ENCODE measurements around the gene CIAO2A. TPM values are rescaled to one million over a fixed set of nuclear protein-coding genes. Genes with fewer than 3 reads are reported as not detected.
"Not testable (repeated sequence)": the region's sequence is repeated elsewhere in the genome, so short reads cannot be mapped to it uniquely, and the experiment has no call there.

Gene CIAO2A
- total RNA-seq, 3 donors from 2014 or later (not counting 1 experiment from before 2014, with no cell fraction given), result 20.2 to 23.9 (median 22.9) TPM

- Histone ChIP-seq H3K27me3 (ENCODE audit: control insufficient read depth, insufficient read depth, low read length) (no peaks in the 10 kb centered on the region), H3K4me1 (ENCODE audit: control insufficient read depth, insufficient read depth, low read length) (no peaks in the 10 kb centered on the region), H3K9me3 (ENCODE audit: control insufficient read depth, insufficient read depth, low read length) (no peaks in the 10 kb centered on the region), H3K27ac (ENCODE audit: low read length) (no peak overlapping the region), H3K4me3 (ENCODE audit: low read length) (no peak overlapping the region), H3K36me3 (ENCODE audit: control insufficient read depth, insufficient read depth, low read length) (no peaks in the 10 kb centered on the region)
- Mint-ChIP-seq H3K4me3 (no peak overlapping the region), H3K36me3 (no peaks in the 10 kb centered on the region), H3K4me1 (no peaks in the 10 kb centered on the region), H3K27ac (no peak overlapping the region), H3K9me3 (no peaks in the 10 kb centered on the region), H3K27me3 (ENCODE audit: low read depth in 2 of 2) (peaks cover 0 to 3% of the 10 kb centered on the region in 2 donors)
- 91% methylated on average over 5 of the region's 5 CpGs for WGBS (ENCODE audit: insufficient coverage)
- intact Hi-C loops (cut with micrococcal nuclease), result no loop called here
- DNase-seq (no peak), ATAC-seq (no peak)
- TF ChIP-seq, protein P1, sequence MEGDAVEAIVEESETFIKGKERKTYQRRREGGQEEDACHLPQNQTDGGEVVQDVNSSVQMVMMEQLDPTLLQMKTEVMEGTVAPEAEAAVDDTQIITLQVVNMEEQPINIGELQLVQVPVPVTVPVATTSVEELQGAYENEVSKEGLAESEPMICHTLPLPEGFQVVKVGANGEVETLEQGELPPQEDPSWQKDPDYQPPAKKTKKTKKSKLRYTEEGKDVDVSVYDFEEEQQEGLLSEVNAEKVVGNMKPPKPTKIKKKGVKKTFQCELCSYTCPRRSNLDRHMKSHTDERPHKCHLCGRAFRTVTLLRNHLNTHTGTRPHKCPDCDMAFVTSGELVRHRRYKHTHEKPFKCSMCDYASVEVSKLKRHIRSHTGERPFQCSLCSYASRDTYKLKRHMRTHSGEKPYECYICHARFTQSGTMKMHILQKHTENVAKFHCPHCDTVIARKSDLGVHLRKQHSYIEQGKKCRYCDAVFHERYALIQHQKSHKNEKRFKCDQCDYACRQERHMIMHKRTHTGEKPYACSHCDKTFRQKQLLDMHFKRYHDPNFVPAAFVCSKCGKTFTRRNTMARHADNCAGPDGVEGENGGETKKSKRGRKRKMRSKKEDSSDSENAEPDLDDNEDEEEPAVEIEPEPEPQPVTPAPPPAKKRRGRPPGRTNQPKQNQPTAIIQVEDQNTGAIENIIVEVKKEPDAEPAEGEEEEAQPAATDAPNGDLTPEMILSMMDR (IDR thresholded peaks at IDR 0.05), result no peak
Measured at GRCh38 chr15:64058279-64058678, 35.4 kb downstream of the CIAO2A start.

DNA sequence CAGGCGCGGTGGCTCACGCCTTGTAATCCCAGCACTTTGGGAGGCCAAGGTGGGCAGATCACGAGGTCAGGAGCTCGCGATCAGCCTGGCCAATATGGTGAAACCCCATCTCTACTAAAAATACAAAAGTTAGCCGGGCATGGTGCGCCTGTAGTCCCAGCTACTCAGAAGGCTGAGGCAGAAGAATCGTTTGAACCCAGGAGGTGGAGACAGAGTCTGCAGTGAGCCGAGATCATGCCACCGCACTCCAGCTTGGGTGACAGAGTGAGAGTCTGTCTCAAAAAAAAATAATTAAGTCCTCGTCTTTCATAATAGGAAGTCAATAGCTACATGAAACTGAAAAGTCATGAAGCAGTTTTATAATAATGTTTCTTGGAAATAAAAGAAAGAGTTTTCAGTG, 40.0 kb downstream of the CIAO2A start:
- not testable (repeated sequence) for H3K27me3 Mint-ChIP-seq (ENCODE audit: low read depth in 2 of 2); DNase-seq
- 91% methylated on average over 12 of the region's 12 CpGs for WGBS (ENCODE audit: insufficient coverage)

GRCh38 chr15:64052925-64053491, 40.6 kb downstream of the CIAO2A start:
- no peak overlapping the region for H3K27ac Mint-ChIP-seq
- H3K36me3 Mint-ChIP-seq, result no peaks in the 10 kb centered on the region
- H3K9me3 ChIP-seq (ENCODE audit: control insufficient read depth, insufficient read depth, low read length), result no peaks in the 10 kb centered on the region
- no peak overlapping the region for H3K4me3 ChIP-seq (ENCODE audit: low read length)
- no peaks in the 10 kb centered on the region for H3K36me3 ChIP-seq (ENCODE audit: control insufficient read depth, insufficient read depth, low read length)
- H3K4me1 ChIP-seq (ENCODE audit: control insufficient read depth, insufficient read depth, low read length), result peaks cover 5% of the 10 kb centered on the region
- no peak overlapping the region for H3K27ac ChIP-seq (ENCODE audit: low read length)
- no peaks in the 10 kb centered on the region for H3K4me1 Mint-ChIP-seq
- intact Hi-C loops (cut with micrococcal nuclease), result no loop called here
- peaks cover 9 to 10% of the 10 kb centered on the region in 2 donors for H3K27me3 Mint-ChIP-seq (ENCODE audit: low read depth in 2 of 2)
- TF ChIP-seq, protein P1 (IDR thresholded peaks at IDR 0.05), result no peak
- DNase-seq (no peak), ATAC-seq (no peak)
- H3K9me3 Mint-ChIP-seq, result no peaks in the 10 kb centered on the region
- WGBS (ENCODE audit: insufficient coverage), result 94% methylated on average over 5 of the region's 5 CpGs
- H3K27me3 ChIP-seq (ENCODE audit: control insufficient read depth, insufficient read depth, low read length), result no peaks in the 10 kb centered on the region
- H3K4me3 Mint-ChIP-seq, result no peak overlapping the region

More for the DNA sequence above, 40.0 kb downstream of the CIAO2A start:
- H3K27ac Mint-ChIP-seq; H3K9me3 Mint-ChIP-seq; H3K4me3 Mint-ChIP-seq; H3K4me1 ChIP-seq (ENCODE audit: control insufficient read depth, insufficient read depth, low read length); H3K36me3 ChIP-seq (ENCODE audit: control insufficient read depth, insufficient read depth, low read length); H3K9me3 ChIP-seq (ENCODE audit: control insufficient read depth, insufficient read depth, low read length); intact Hi-C loops (cut with micrococcal nuclease); H3K27ac ChIP-seq (ENCODE audit: low read length); H3K4me1 Mint-ChIP-seq; H3K27me3 ChIP-seq (ENCODE audit: control insufficient read depth, insufficient read depth, low read length); ATAC-seq; H3K4me3 ChIP-seq (ENCODE audit: low read length); H3K36me3 Mint-ChIP-seq: not testable (repeated sequence)

DNA sequence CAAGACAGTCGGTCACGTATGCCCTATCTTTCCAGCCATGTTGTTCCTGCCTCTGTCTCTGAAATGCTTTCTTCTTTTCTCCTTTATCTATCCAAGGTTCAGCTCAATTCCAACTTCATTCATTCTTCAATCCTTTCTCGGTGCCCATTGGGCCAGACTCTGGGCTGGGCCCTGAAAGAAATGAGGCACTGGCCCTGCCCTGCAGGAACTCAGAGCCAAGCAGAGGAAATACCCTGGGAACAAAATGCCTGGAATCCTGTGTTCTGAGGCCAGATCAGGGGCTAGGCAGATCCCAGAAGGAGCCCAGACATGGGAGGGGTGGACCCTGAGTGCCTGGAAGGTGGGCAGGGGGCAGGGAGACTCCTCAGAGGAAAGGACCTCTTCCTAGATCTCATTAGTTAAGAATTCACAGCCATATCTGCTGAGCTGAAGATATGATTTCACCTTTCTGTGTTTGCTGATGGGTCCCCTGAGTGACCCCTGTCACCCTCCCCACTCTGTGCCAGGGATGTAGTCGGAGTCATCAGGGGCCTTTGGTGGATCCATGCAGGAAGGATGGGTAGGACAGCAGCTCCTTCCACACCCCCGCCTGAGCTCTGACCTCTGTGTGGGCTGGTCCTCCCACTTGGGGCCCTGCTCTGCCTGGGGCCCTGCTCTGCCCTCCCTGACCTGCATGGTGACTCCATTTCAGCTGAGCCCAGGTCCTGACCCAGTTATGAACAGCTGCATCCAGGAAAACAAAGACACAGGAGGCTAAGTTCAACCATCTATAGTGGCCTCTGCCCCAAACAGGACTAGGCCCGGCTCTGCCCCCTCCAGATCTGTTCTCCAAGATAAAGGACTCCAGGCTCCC, 42.0 kb downstream of the CIAO2A start:
- Mint-ChIP-seq H3K9me3 (no peaks in the 10 kb centered on the region), H3K27me3 (ENCODE audit: low read depth in 2 of 2) (peaks cover 18 to 19% of the 10 kb centered on the region in 2 donors), H3K4me1 (peaks cover 0 to 4% of the 10 kb centered on the region in 2 donors), H3K4me3 (no peak overlapping the region), H3K36me3 (no peaks in the 10 kb centered on the region), H3K27ac (no peak overlapping the region)
- WGBS (ENCODE audit: insufficient coverage), result 97% methylated on average over 5 of the region's 6 CpGs
- Histone ChIP-seq H3K4me3 (ENCODE audit: low read length) (no peak overlapping the region), H3K9me3 (ENCODE audit: control insufficient read depth, insufficient read depth, low read length) (no peaks in the 10 kb centered on the region), H3K36me3 (ENCODE audit: control insufficient read depth, insufficient read depth, low read length) (no peaks in the 10 kb centered on the region), H3K4me1 (ENCODE audit: control insufficient read depth, insufficient read depth, low read length) (peaks cover 12% of the 10 kb centered on the region), H3K27ac (ENCODE audit: low read length) (no peak overlapping the region), H3K27me3 (ENCODE audit: control insufficient read depth, insufficient read depth, low read length) (peaks cover 2% of the 10 kb centered on the region)
- DNase-seq, result no peak
- intact Hi-C loops (cut with micrococcal nuclease), result no loop called here
- TF ChIP-seq, protein P1 (IDR thresholded peaks at IDR 0.05), result no peak
- ATAC-seq, result no peak

Data from natural killer cell (primary cell).